ENCODE measurements around the gene USE1.
A peak's percentile ranks its signal among the peaks of the same experiment; 100 is the strongest.

USE1 gene

GRCh38 chr19:17240062-17240752 lies 25.1 kb downstream of the USE1 start:
- H3K4me3 Mint-ChIP-seq, result no peak overlapping the region
- no peaks in the 10 kb centered on the region for H3K27me3 Mint-ChIP-seq
- no peak for ATAC-seq
- no peak for DNase-seq
- no peak overlapping the region for H3K27ac Mint-ChIP-seq
- peaks cover 7% of the 10 kb centered on the region for H3K4me1 Mint-ChIP-seq
- H3K9me3 Mint-ChIP-seq, result no peaks in the 10 kb centered on the region

GRCh38 chr19:17240826-17241399 lies 25.8 kb downstream of the USE1 start:
- no peak overlapping the region for H3K4me3 Mint-ChIP-seq
- no peak for ATAC-seq
- H3K27ac Mint-ChIP-seq, result no peak overlapping the region
- H3K27me3 Mint-ChIP-seq, result no peaks in the 10 kb centered on the region
- H3K4me1 Mint-ChIP-seq, result peaks cover 7% of the 10 kb centered on the region
- no peaks in the 10 kb centered on the region for H3K9me3 Mint-ChIP-seq
- no peak for DNase-seq

- no peak overlapping the region for H3K4me3 Mint-ChIP-seq
- DNase-seq (no peak), ATAC-seq (no peak)
- no peak overlapping the region for H3K27ac Mint-ChIP-seq
- H3K4me1 Mint-ChIP-seq, result peaks cover 24% of the 10 kb centered on the region
- H3K9me3 Mint-ChIP-seq, result no peaks in the 10 kb centered on the region
- H3K27me3 Mint-ChIP-seq, result peaks cover 9% of the 10 kb centered on the region
These were observed 27.5 kb downstream of the USE1 start for GRCh38 chr19:17242431-17243208.

- Mint-ChIP-seq H3K9me3 (no peaks in the 10 kb centered on the region), H3K27ac (no peak overlapping the region), H3K27me3 (peaks cover 13% of the 10 kb centered on the region), H3K4me3 (no peak overlapping the region), H3K4me1 (peaks cover 24% of the 10 kb centered on the region)
- no peak for DNase-seq
- ATAC-seq, result no peak
These were observed 28.2 kb downstream of the USE1 start for GRCh38 chr19:17243211-17243829.

GRCh38 chr19:17243830-17244617 lies 28.9 kb downstream of the USE1 start:
- no peak for ATAC-seq
- Mint-ChIP-seq H3K27me3 (peaks cover 13% of the 10 kb centered on the region), H3K27ac (no peak overlapping the region), H3K4me3 (peak overlapping the region; percentile 51 to 69), H3K9me3 (no peaks in the 10 kb centered on the region), H3K4me1 (peaks cover 24% of the 10 kb centered on the region)
- DNase-seq, result no peak

- peak; percentile 36 for ATAC-seq
- DNase-seq, result no peak
- no peak overlapping the region for H3K27ac Mint-ChIP-seq
These were observed 29.7 kb downstream of the USE1 start for GRCh38 chr19:17244618-17245534.

GRCh38 chr19:17245535-17245984 lies 30.4 kb downstream of the USE1 start, which contains the start of gene NR2F6:
Gene NR2F6, minus strand, starts transcription at chr19:17245919. Its CDS starts 699 bp downstream, at chr19:17245220.
- Mint-ChIP-seq H3K27ac (peak within 1 kb of the TSS; percentile 90 to 95), H3K27me3 (peaks cover 13% of the 10 kb centered on the region), H3K4me3 (peak within 1 kb of the TSS; percentile 96 to 97), H3K9me3 (no peaks in the 10 kb centered on the region), H3K4me1 (peaks cover 24% of the 10 kb centered on the region)
- ATAC-seq, result peak; percentile 36
- no peak for DNase-seq

More at GRCh38 chr19:17244618-17245534, 29.7 kb downstream of the USE1 start:
- peak overlapping the region; percentile 51 to 69 for H3K4me3 Mint-ChIP-seq
- peaks cover 24% of the 10 kb centered on the region for H3K4me1 Mint-ChIP-seq
- peaks cover 13% of the 10 kb centered on the region for H3K27me3 Mint-ChIP-seq
- no peaks in the 10 kb centered on the region for H3K9me3 Mint-ChIP-seq

GRCh38 chr19:17246681-17247425 lies 31.7 kb downstream of the USE1 start:
- ATAC-seq (no peak), DNase-seq (no peak)
- Mint-ChIP-seq H3K27ac (peak overlapping the region; percentile 33 to 95), H3K9me3 (no peaks in the 10 kb centered on the region), H3K4me1 (peaks cover 24% of the 10 kb centered on the region), H3K4me3 (peak overlapping the region; percentile 96 to 97), H3K27me3 (peaks cover 13% of the 10 kb centered on the region)

- Mint-ChIP-seq H3K27ac (no peak overlapping the region), H3K4me1 (peaks cover 24% of the 10 kb centered on the region), H3K9me3 (no peaks in the 10 kb centered on the region), H3K4me3 (no peak overlapping the region), H3K27me3 (peaks cover 13% of the 10 kb centered on the region)
- ATAC-seq, result no peak
- DNase-seq, result no peak
These were observed 33.0 kb downstream of the USE1 start for GRCh38 chr19:17248011-17248776.

GRCh38 chr19:17249887-17250548 lies 34.9 kb downstream of the USE1 start:
- H3K27ac Mint-ChIP-seq, result no peak overlapping the region

GRCh38 chr19:17254636-17255035 lies 39.5 kb downstream of the USE1 start:
- no peak for ATAC-seq
- Mint-ChIP-seq H3K9me3 (no peaks in the 10 kb centered on the region), H3K4me3 (no peak overlapping the region), H3K27me3 (no peaks in the 10 kb centered on the region), H3K4me1 (no peaks in the 10 kb centered on the region), H3K27ac (no peak overlapping the region)
- no peak for DNase-seq

More at GRCh38 chr19:17249887-17250548, 34.9 kb downstream of the USE1 start:
- no peak for ATAC-seq
- Mint-ChIP-seq H3K9me3 (no peaks in the 10 kb centered on the region), H3K27me3 (peaks cover 13% of the 10 kb centered on the region), H3K4me1 (peaks cover 17% of the 10 kb centered on the region), H3K4me3 (no peak overlapping the region)
- no peak for DNase-seq

- H3K27ac Mint-ChIP-seq, result no peak overlapping the region
- H3K4me1 Mint-ChIP-seq, result no peaks in the 10 kb centered on the region
- ATAC-seq, result no peak
- no peak overlapping the region for H3K4me3 Mint-ChIP-seq
- DNase-seq, result no peak
- H3K27me3 Mint-ChIP-seq, result no peaks in the 10 kb centered on the region
- no peaks in the 10 kb centered on the region for H3K9me3 Mint-ChIP-seq
These were observed 40.0 kb downstream of the USE1 start for GRCh38 chr19:17255150-17255621.

Measured in stimulated activated naive CD8-positive, alpha-beta T cell treated with anti-CD3 and anti-CD28 coated beads, Interleukin-15, amount 100 ng/mL, for 72 hours (primary cell).